ENCODE data around the gene DNHD1.
A peak's percentile ranks its signal among the peaks of the same experiment; 100 is the strongest.

DNHD1 gene

DNA sequence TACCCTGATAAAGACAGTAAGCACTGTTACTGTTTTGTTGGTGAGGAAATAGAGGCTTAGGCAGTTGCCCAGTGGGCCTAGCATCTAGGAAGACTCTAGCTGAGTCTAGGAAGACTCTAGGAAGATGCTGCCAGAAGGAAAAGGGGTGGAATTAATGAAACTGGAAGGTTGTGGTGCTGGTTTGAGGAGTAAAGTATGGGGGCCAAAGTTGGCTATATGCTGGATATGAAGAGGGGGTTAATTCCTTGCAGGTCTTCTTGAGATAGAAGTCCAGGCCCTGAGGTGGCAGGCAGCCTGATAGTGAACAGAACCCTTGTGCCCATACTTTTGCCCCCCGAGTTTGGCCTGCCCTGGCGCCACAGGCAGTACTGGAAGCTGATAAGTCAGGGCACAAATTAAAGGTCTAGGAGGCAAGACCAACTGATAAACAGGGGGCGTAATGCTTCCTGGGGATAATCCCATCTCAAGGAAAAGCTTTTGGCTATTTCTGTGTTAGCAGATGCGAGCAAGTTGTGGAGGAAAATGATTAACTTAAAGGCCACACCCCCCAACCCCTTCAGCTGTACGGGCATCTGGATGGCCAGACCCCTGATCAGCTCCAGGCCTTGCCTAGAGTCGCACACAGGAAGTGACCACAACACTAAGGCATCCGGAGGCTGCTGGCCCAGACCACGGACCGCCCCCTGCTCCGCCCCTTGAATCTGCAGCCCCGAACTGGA, 109.5 kb downstream of the DNHD1 start:
- H3K9me2 ChIP-seq (replicated peaks; ENCODE audit: low read depth, low read length): no peaks in the 10 kb centered on the region
- 0 out of 2 replicates have a peak, but pooled peaks cover 10% of the 10 kb centered on the region for H3F3A ChIP-seq (ENCODE audit: low read depth)
- H3K9ac ChIP-seq (ENCODE audit: low read depth, low read length, poor library complexity, severe bottlenecking): peak overlapping the region; percentile 97
- H3K36me3 ChIP-seq (ENCODE audit: insufficient read depth, low read length): peaks cover 34% of the 10 kb centered on the region; the same call in 1 of the 2 replicates
- no peaks in the 10 kb centered on the region for H3K27me3 ChIP-seq (ENCODE audit: insufficient read depth, low read length, poor library complexity, severe bottlenecking)
- H3K9me3 ChIP-seq (ENCODE audit: insufficient read depth, low read depth, low read length): no peaks in the 10 kb centered on the region
- no peak overlapping the region for H2AFZ ChIP-seq (ENCODE audit: low read length)
- H3K4me3 ChIP-seq (ENCODE audit: low read length, poor library complexity, severe bottlenecking): peak overlapping the region; percentile 99
- H3K4me1 ChIP-seq (ENCODE audit: insufficient read depth, low read length, poor library complexity, severe bottlenecking): peaks cover 56% of the 10 kb centered on the region
- peak overlapping the region; percentile 85 for H3K4me2 ChIP-seq (ENCODE audit: low read depth, low read length, poor library complexity, severe bottlenecking)
- peaks cover 98% of the 10 kb centered on the region for H3K79me2 ChIP-seq (ENCODE audit: insufficient read depth, low read length)
- peaks cover 44% of the 10 kb centered on the region for H4K20me1 ChIP-seq (ENCODE audit: insufficient read depth, low read length, poor library complexity, severe bottlenecking)
- no peak for TF ChIP-seq EZH2phosphoT487 (IDR thresholded peaks at IDR 0.05; ENCODE audit: borderline replicate concordance)
- TF ChIP-seq, protein P1, sequence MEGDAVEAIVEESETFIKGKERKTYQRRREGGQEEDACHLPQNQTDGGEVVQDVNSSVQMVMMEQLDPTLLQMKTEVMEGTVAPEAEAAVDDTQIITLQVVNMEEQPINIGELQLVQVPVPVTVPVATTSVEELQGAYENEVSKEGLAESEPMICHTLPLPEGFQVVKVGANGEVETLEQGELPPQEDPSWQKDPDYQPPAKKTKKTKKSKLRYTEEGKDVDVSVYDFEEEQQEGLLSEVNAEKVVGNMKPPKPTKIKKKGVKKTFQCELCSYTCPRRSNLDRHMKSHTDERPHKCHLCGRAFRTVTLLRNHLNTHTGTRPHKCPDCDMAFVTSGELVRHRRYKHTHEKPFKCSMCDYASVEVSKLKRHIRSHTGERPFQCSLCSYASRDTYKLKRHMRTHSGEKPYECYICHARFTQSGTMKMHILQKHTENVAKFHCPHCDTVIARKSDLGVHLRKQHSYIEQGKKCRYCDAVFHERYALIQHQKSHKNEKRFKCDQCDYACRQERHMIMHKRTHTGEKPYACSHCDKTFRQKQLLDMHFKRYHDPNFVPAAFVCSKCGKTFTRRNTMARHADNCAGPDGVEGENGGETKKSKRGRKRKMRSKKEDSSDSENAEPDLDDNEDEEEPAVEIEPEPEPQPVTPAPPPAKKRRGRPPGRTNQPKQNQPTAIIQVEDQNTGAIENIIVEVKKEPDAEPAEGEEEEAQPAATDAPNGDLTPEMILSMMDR (conservative IDR thresholded peaks at IDR 0.05; ENCODE audit: low read length): no peak

DNA sequence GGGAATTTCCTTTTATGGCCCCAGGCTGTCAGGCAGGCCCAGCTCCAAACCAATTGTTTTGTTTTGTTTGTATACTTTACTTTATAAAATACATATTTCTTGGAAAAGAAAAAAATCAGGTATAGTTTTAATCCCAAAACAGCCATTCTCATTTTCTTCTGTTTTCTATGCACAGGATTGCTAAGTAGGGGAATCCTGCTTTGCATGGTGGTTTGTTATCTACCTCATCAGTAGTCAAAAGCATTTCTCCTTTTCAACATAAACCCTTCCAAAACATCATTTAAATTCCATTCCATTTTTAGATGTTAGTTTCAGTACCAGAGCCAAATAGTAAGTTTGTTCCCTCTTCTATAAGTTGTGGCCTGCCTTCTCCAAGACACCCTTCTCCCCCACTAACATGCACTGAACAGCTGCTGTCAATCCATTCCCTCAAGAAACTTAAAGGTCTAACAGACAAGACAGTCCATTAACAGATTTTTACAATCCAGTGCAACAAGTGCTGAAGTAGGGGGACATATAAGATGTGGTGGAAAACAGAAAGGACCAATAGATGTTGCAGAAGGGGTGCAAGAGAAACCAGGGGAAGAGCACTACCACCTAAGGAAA, 110.2 kb downstream of the DNHD1 start:
- Histone ChIP-seq H3K4me3 (ENCODE audit: low read length, poor library complexity, severe bottlenecking) (peak overlapping the region; percentile 99), H3K79me2 (ENCODE audit: insufficient read depth, low read length) (peaks cover 94% of the 10 kb centered on the region), H2AFZ (ENCODE audit: low read length) (no peak overlapping the region), H3K36me3 (ENCODE audit: insufficient read depth, low read length) (peaks cover 34% of the 10 kb centered on the region; the same call in 1 of the 2 replicates), H3K4me2 (ENCODE audit: low read depth, low read length, poor library complexity, severe bottlenecking) (peak overlapping the region; percentile 85), H3K9me3 (ENCODE audit: insufficient read depth, low read depth, low read length) (no peaks in the 10 kb centered on the region), H3K9ac (ENCODE audit: low read depth, low read length, poor library complexity, severe bottlenecking) (peak overlapping the region; percentile 97), H4K20me1 (ENCODE audit: insufficient read depth, low read length, poor library complexity, severe bottlenecking) (peaks cover 39% of the 10 kb centered on the region), H3K27me3 (ENCODE audit: insufficient read depth, low read length, poor library complexity, severe bottlenecking) (no peaks in the 10 kb centered on the region), H3K4me1 (ENCODE audit: insufficient read depth, low read length, poor library complexity, severe bottlenecking) (peaks cover 50% of the 10 kb centered on the region), H3K9me2 (replicated peaks; ENCODE audit: low read depth, low read length) (no peaks in the 10 kb centered on the region), H3F3A (ENCODE audit: low read depth) (peaks cover 11% of the 10 kb centered on the region; the same call in 1 of the 2 replicates)
- TF ChIP-seq EZH2phosphoT487 (IDR thresholded peaks at IDR 0.05; ENCODE audit: borderline replicate concordance): no peak

DNA sequence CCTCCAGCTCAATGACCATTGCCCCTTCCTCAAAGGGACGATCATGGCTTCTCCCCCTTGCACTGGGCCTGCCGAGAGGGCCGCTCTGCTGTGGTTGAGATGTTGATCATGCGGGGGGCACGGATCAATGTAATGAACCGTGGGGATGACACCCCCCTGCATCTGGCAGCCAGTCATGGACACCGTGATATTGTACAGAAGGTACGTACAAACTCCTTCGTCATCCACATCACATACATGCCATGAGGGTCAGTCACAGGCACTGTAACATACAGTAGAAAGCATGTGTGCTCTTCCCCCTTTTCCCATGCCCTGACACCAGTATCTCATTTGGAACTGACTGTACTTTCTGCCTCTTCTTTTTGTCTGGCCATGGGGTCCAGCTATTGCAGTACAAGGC, 110.9 kb downstream of the DNHD1 start:
- Histone ChIP-seq H3F3A (ENCODE audit: low read depth) (peaks cover 12% of the 10 kb centered on the region; the same call in 1 of the 2 replicates), H3K79me2 (ENCODE audit: insufficient read depth, low read length) (peaks cover 86% of the 10 kb centered on the region), H4K20me1 (ENCODE audit: insufficient read depth, low read length, poor library complexity, severe bottlenecking) (peaks cover 32% of the 10 kb centered on the region), H3K4me3 (ENCODE audit: low read length, poor library complexity, severe bottlenecking) (peak overlapping the region; percentile 99), H3K36me3 (ENCODE audit: insufficient read depth, low read length) (peaks cover 34% of the 10 kb centered on the region; the same call in 1 of the 2 replicates), H3K9me3 (ENCODE audit: insufficient read depth, low read depth, low read length) (no peaks in the 10 kb centered on the region), H3K9me2 (replicated peaks; ENCODE audit: low read depth, low read length) (no peaks in the 10 kb centered on the region), H3K9ac (ENCODE audit: low read depth, low read length, poor library complexity, severe bottlenecking) (peak overlapping the region; percentile 97), H2AFZ (ENCODE audit: low read length) (no peak overlapping the region), H3K4me2 (ENCODE audit: low read depth, low read length, poor library complexity, severe bottlenecking) (peak overlapping the region; percentile 85), H3K4me1 (ENCODE audit: insufficient read depth, low read length, poor library complexity, severe bottlenecking) (peaks cover 49% of the 10 kb centered on the region), H3K27me3 (ENCODE audit: insufficient read depth, low read length, poor library complexity, severe bottlenecking) (no peaks in the 10 kb centered on the region)
- TF ChIP-seq EZH2phosphoT487 (IDR thresholded peaks at IDR 0.05; ENCODE audit: borderline replicate concordance): no peak
- TF ChIP-seq, protein P1 (conservative IDR thresholded peaks at IDR 0.05; ENCODE audit: low read length): no peak

Measured in Loucy (cell line).